ENCODE data around the gene OTULIN.

The OTULIN gene

GRCh38 chr5:14662721-14663260 is 1.7 kb upstream of the OTULIN start:
- Mint-ChIP-seq H3K4me1 (ENCODE audit: low read depth) (peaks cover 74% of the 10 kb centered on the region), H3K27ac (peak overlapping the region; percentile 96), H3K27me3 (no peaks in the 10 kb centered on the region), H3K9me3 (no peaks in the 10 kb centered on the region), H3K4me3 (peak overlapping the region; percentile 88), H3K36me3 (ENCODE audit: low read depth) (peaks cover 24% of the 10 kb centered on the region)

GRCh38 chr5:14663734-14664269 is 716 bp upstream of the OTULIN start:
- Mint-ChIP-seq H3K27ac (peak overlapping the region; percentile 96), H3K9me3 (no peaks in the 10 kb centered on the region), H3K4me1 (ENCODE audit: low read depth) (peaks cover 82% of the 10 kb centered on the region), H3K4me3 (peak overlapping the region; percentile 88), H3K36me3 (ENCODE audit: low read depth) (peaks cover 33% of the 10 kb centered on the region), H3K27me3 (no peaks in the 10 kb centered on the region)

GRCh38 chr5:14665101-14665822 is 744 bp downstream of the OTULIN start:
- peaks cover 35% of the 10 kb centered on the region for H3K36me3 Mint-ChIP-seq (ENCODE audit: low read depth)
- no peaks in the 10 kb centered on the region for H3K9me3 Mint-ChIP-seq
- H3K4me1 Mint-ChIP-seq (ENCODE audit: low read depth): peaks cover 88% of the 10 kb centered on the region
- H3K4me3 Mint-ChIP-seq: peak overlapping the region; percentile 100
- H3K27ac Mint-ChIP-seq: peak overlapping the region; percentile 94
- no peaks in the 10 kb centered on the region for H3K27me3 Mint-ChIP-seq

GRCh38 chr5:14665949-14666348 is 1.4 kb downstream of the OTULIN start:
- Mint-ChIP-seq H3K27ac (peak overlapping the region; percentile 94), H3K4me3 (peak overlapping the region; percentile 100), H3K9me3 (no peaks in the 10 kb centered on the region), H3K36me3 (ENCODE audit: low read depth) (peaks cover 38% of the 10 kb centered on the region), H3K27me3 (no peaks in the 10 kb centered on the region), H3K4me1 (ENCODE audit: low read depth) (peaks cover 88% of the 10 kb centered on the region)

- Mint-ChIP-seq H3K27ac (peak overlapping the region; percentile 94), H3K9me3 (no peaks in the 10 kb centered on the region), H3K36me3 (ENCODE audit: low read depth) (peaks cover 42% of the 10 kb centered on the region), H3K4me1 (ENCODE audit: low read depth) (peaks cover 88% of the 10 kb centered on the region), H3K27me3 (no peaks in the 10 kb centered on the region), H3K4me3 (peak overlapping the region; percentile 100)
Measured at GRCh38 chr5:14666357-14666756, 1.8 kb downstream of the OTULIN start.

- peaks cover 48% of the 10 kb centered on the region for H3K36me3 Mint-ChIP-seq (ENCODE audit: low read depth)
- H3K4me1 Mint-ChIP-seq (ENCODE audit: low read depth): peaks cover 89% of the 10 kb centered on the region
- peak overlapping the region; percentile 94 for H3K27ac Mint-ChIP-seq
- H3K9me3 Mint-ChIP-seq: no peaks in the 10 kb centered on the region
- H3K4me3 Mint-ChIP-seq: peak overlapping the region; percentile 100
- H3K27me3 Mint-ChIP-seq: no peaks in the 10 kb centered on the region
Measured at GRCh38 chr5:14667290-14667689, 2.8 kb downstream of the OTULIN start.

- H3K27me3 Mint-ChIP-seq: no peaks in the 10 kb centered on the region
- H3K4me3 Mint-ChIP-seq: peak overlapping the region; percentile 100
- H3K9me3 Mint-ChIP-seq: no peaks in the 10 kb centered on the region
- peaks cover 51% of the 10 kb centered on the region for H3K36me3 Mint-ChIP-seq (ENCODE audit: low read depth)
- peak overlapping the region; percentile 94 for H3K27ac Mint-ChIP-seq
- peaks cover 89% of the 10 kb centered on the region for H3K4me1 Mint-ChIP-seq (ENCODE audit: low read depth)
Measured at GRCh38 chr5:14667770-14668169, 3.3 kb downstream of the OTULIN start.

- Mint-ChIP-seq H3K27me3 (no peaks in the 10 kb centered on the region), H3K4me1 (ENCODE audit: low read depth) (peaks cover 89% of the 10 kb centered on the region), H3K9me3 (no peaks in the 10 kb centered on the region), H3K4me3 (peak overlapping the region; percentile 100), H3K36me3 (ENCODE audit: low read depth) (peaks cover 55% of the 10 kb centered on the region), H3K27ac (peak overlapping the region; percentile 94)
Measured at GRCh38 chr5:14668181-14668591, 3.7 kb downstream of the OTULIN start.

- Mint-ChIP-seq H3K4me1 (ENCODE audit: low read depth) (peaks cover 89% of the 10 kb centered on the region), H3K27ac (peak overlapping the region; percentile 90), H3K27me3 (no peaks in the 10 kb centered on the region), H3K9me3 (no peaks in the 10 kb centered on the region), H3K36me3 (ENCODE audit: low read depth) (peaks cover 63% of the 10 kb centered on the region), H3K4me3 (peak overlapping the region; percentile 100)
Measured at GRCh38 chr5:14669415-14669814, 4.9 kb downstream of the OTULIN start.

- Mint-ChIP-seq H3K4me1 (ENCODE audit: low read depth) (peaks cover 95% of the 10 kb centered on the region), H3K27ac (peak overlapping the region; percentile 90), H3K9me3 (no peaks in the 10 kb centered on the region), H3K27me3 (no peaks in the 10 kb centered on the region), H3K4me3 (peak overlapping the region; percentile 61), H3K36me3 (ENCODE audit: low read depth) (peaks cover 67% of the 10 kb centered on the region)
Measured at GRCh38 chr5:14669975-14670374, 5.5 kb downstream of the OTULIN start.

GRCh38 chr5:14671414-14671813 is 6.9 kb downstream of the OTULIN start:
- Mint-ChIP-seq H3K4me3 (peak overlapping the region; percentile 77), H3K36me3 (ENCODE audit: low read depth) (peaks cover 71% of the 10 kb centered on the region)

GRCh38 chr5:14672082-14672481 is 7.6 kb downstream of the OTULIN start:
- peak overlapping the region; percentile 90 for H3K27ac Mint-ChIP-seq
- H3K4me1 Mint-ChIP-seq (ENCODE audit: low read depth): peaks cover 100% of the 10 kb centered on the region
- peak overlapping the region; percentile 77 for H3K4me3 Mint-ChIP-seq
- peaks cover 69% of the 10 kb centered on the region for H3K36me3 Mint-ChIP-seq (ENCODE audit: low read depth)
- no peaks in the 10 kb centered on the region for H3K9me3 Mint-ChIP-seq
- no peaks in the 10 kb centered on the region for H3K27me3 Mint-ChIP-seq

More at GRCh38 chr5:14671414-14671813, 6.9 kb downstream of the OTULIN start:
- H3K4me1 Mint-ChIP-seq (ENCODE audit: low read depth): peaks cover 100% of the 10 kb centered on the region
- no peaks in the 10 kb centered on the region for H3K9me3 Mint-ChIP-seq
- H3K27me3 Mint-ChIP-seq: no peaks in the 10 kb centered on the region
- H3K27ac Mint-ChIP-seq: peak overlapping the region; percentile 90

- H3K9me3 Mint-ChIP-seq: no peaks in the 10 kb centered on the region
- peaks cover 72% of the 10 kb centered on the region for H3K36me3 Mint-ChIP-seq (ENCODE audit: low read depth)
- H3K4me1 Mint-ChIP-seq (ENCODE audit: low read depth): peaks cover 99% of the 10 kb centered on the region
- H3K27ac Mint-ChIP-seq: peak overlapping the region; percentile 90
- no peaks in the 10 kb centered on the region for H3K27me3 Mint-ChIP-seq
- peak overlapping the region; percentile 77 for H3K4me3 Mint-ChIP-seq
Measured at GRCh38 chr5:14672484-14673394, 8.2 kb downstream of the OTULIN start.

GRCh38 chr5:14673443-14673842 is 8.9 kb downstream of the OTULIN start:
- Mint-ChIP-seq H3K4me1 (ENCODE audit: low read depth) (peaks cover 99% of the 10 kb centered on the region), H3K9me3 (no peaks in the 10 kb centered on the region), H3K36me3 (ENCODE audit: low read depth) (peaks cover 73% of the 10 kb centered on the region), H3K27me3 (no peaks in the 10 kb centered on the region), H3K27ac (no peak overlapping the region), H3K4me3 (no peak overlapping the region)

All from stimulated activated naive CD8-positive, alpha-beta T cell treated with anti-CD3 and anti-CD28 coated beads, Interleukin-15, Interleukin-2, amounts not matched to agents 100 ng/mL and 50 ng/mL, for 24 hours (primary cell).